Transverse colon (tissue), 4 donors: ENCODE results near the gene WDR35. TPM values are rescaled to one million over a fixed set of nuclear protein-coding genes. Genes with fewer than 3 reads are reported as not detected.

Source experiments
- DNase-seq: peaks from one replicate; pipeline ENCODE4 v3.0.0-alpha.2; 2019
- H3K27ac ChIP-seq, 4 donors: fragments of 200-600 bp; sonication (generic); 2 replicates each; pipeline ENCODE4 v1.5.1; 2016 to 2018; ENCODE audit warnings: inconsistent platforms in 4 of 4
- H3K27me3 ChIP-seq: fragments of 200-600 bp; sonication (generic); 2 replicates; pipeline ENCODE4 v1.5.1; 2017; ENCODE audit warnings: inconsistent platforms
- H3K36me3 ChIP-seq, 4 donors: fragments of 200-600 bp; sonication (generic); 2 replicates each; pipeline ENCODE4 v1.5.1; 2017 to 2019; ENCODE audit warnings: inconsistent platforms in 4 of 4
- H3K4me1 ChIP-seq, 4 donors: fragments of 200-600 bp; sonication (generic); 2 replicates each; pipeline ENCODE4 v1.5.1; 2017 to 2020; ENCODE audit warnings: inconsistent platforms in 4 of 4
- H3K4me3 ChIP-seq, 4 donors: fragments of 200-600 bp; sonication (generic); 1 replicate in 1 of 4; 2 replicates in 3 of 4; pipeline versions ENCODE4 v1.5.1 to v1.6.1; 2017 to 2019; ENCODE audit warnings: inconsistent platforms in 4 of 4
- H3K9me3 ChIP-seq, 2 donors: fragments of 200-600 bp; sonication (generic); 2 replicates each; pipeline ENCODE4 v1.5.1; 2017 to 2019; ENCODE audit warnings: inconsistent platforms in 2 of 2
- CTCF ChIP-seq, 5 experiments: fragments of 200-600 bp in 3 of 5; fragments of 450-650 bp in 2 of 5; sonication (generic) in 3 of 5; IDR thresholded peaks; 1 replicate in 2 of 5; 2 replicates in 3 of 5; pipeline ENCODE4 v1.5.1; 2016 to 2017; ENCODE audit warnings: antibody characterized with exemption in 5 of 5, inconsistent platforms in 3 of 5, mild to moderate bottlenecking in 2 of 5, moderate library complexity in 1 of 5
- EP300 ChIP-seq: sonication (generic); formaldehyde crosslinking; IDR thresholded peaks from one replicate; pipeline ENCODE4 v1.6.1; 2017; ENCODE audit warnings: antibody characterized with exemption, low read depth
- POLR2A ChIP-seq: fragments of 450-650 bp; IDR thresholded peaks from one replicate; pipeline ENCODE4 v1.6.1; 2016; ENCODE audit warnings: antibody characterized with exemption, mild to moderate bottlenecking, moderate library complexity
- POLR2AphosphoS5 ChIP-seq, 3 donors: sonication (generic); formaldehyde crosslinking; IDR thresholded peaks; one replicate each; pipeline ENCODE4 v1.6.1; 2016; ENCODE audit warnings: antibody characterized with exemption in 3 of 3
- WGBS, 2 donors: methylation state at CpG; one replicate each; pipeline ENCODE4 v1.1.5; 2018; ENCODE audit warnings: low coverage in 1 of 2; 5-methylcytosine and 5-hydroxymethylcytosine counted together
- in situ Hi-C, 4 donors: fragments of 200-750 bp; cut with MboI; loops; one replicate each; pipeline versions ENCODE4 v1.15.0 to v1.15.1; 2017; ENCODE audit warnings: low sequenced_read_pairs in 3 of 4, low pct_ligation_motif_present in 1 of 4, low pct_unique_long_range_greater_than_20kb in 1 of 4
- intact Hi-C: fragments of 100-400 bp; cut with DNase I; formaldehyde crosslinking; loops from one replicate; pipeline ENCODE4 v1.15.1; 2023; ENCODE audit warnings: low total_unique reads
- total RNA-seq, 4 donors: library from RNA; depleted of rRNA; stranded (reverse); fragments of >200 nt; gene quantifications; one replicate each; pipeline ENCODE4 v1.1.0, GENCODE V29; 2016

Gene WDR35
- total RNA-seq, 4 donors from 2014 or later, result 0.37 to 4.8 (median 2.0) TPM

GRCh38 chr2:20013126-20013849, 23.4 kb upstream of the WDR35 start:
- 43 to 57% methylated on average over 9 to 15 of the region's 15 CpGs for WGBS, 2 donors
- Histone ChIP-seq H3K9me3 (no peaks in the 10 kb centered on the region), H3K27me3 (peaks cover 44% of the 10 kb centered on the region), H3K4me1 (peaks cover 0 to 13% (median 10%) of the 10 kb centered on the region in 4 donors), H3K4me3 (peak overlapping the region in 3 of 4 donors; percentile 40 to 53 (median 46)), H3K27ac (peak overlapping the region in 3 of 4 donors; percentile 1 to 23 (median 2)), H3K36me3 (no peaks in the 10 kb centered on the region)
- no peak for TF ChIP-seq POLR2AphosphoS5 (IDR thresholded peaks at IDR 0.05)
- TF ChIP-seq EP300, result no peak
- no peak for TF ChIP-seq POLR2A
- no peak for TF ChIP-seq CTCF (IDR thresholded peaks at IDR 0.05)
- no peak for DNase-seq
- in situ Hi-C loops, result loop anchor here in 3 of 4 donors (5.0 to 10.0 kb wide), 2 partner anchors 79 to 82 kb away; no protein-coding TSS in a partner anchor
- intact Hi-C loops, result no loop called here

GRCh38 chr2:20012282-20013125, 22.6 kb upstream of the WDR35 start, which contains the start of gene MATN3:
TSS of gene MATN3 (minus strand) at chr2:20012668. CDS start at chr2:20012631, 37 bp downstream.
- no peaks in the 10 kb centered on the region for H3K9me3 ChIP-seq
- peaks cover 49% of the 10 kb centered on the region for H3K27me3 ChIP-seq
- peak within 1 kb of the TSS; percentile 27 to 53 (median 43) for H3K4me3 ChIP-seq
- no peaks in the 10 kb centered on the region for H3K36me3 ChIP-seq
- peak; percentile 46 for DNase-seq
- in situ Hi-C loops (loop anchor here in 3 of 4 donors (5.0 to 10.0 kb wide), 2 partner anchors 80 to 82 kb away; no protein-coding TSS in a partner anchor), intact Hi-C loops (no loop called here)
- peak within 1 kb of the TSS in 3 of 4 donors; percentile 1 to 23 (median 2) for H3K27ac ChIP-seq
- peaks cover 0 to 13% (median 10%) of the 10 kb centered on the region in 4 donors for H3K4me1 ChIP-seq
- WGBS, 2 donors, result 4% methylated on average over 38 of the region's 87 CpGs; no CpG with 5 or more reads in 1 of the 2 donors
- TF ChIP-seq EP300 (no peak), POLR2AphosphoS5 (IDR thresholded peaks at IDR 0.05) (no peak), CTCF (IDR thresholded peaks at IDR 0.05) (no peak), POLR2A (no peak)

- peaks cover 0 to 13% (median 10%) of the 10 kb centered on the region in 4 donors for H3K4me1 ChIP-seq
- H3K27me3 ChIP-seq, result peaks cover 49% of the 10 kb centered on the region
- WGBS, 2 donors, result 34% methylated on average over 4 of the region's 4 CpGs; no CpG with 5 or more reads in 1 of the 2 donors
- in situ Hi-C loops (loop anchor here in 3 of 4 donors (5.0 to 10.0 kb wide), 2 partner anchors 80 to 83 kb away; no protein-coding TSS in a partner anchor), intact Hi-C loops (no loop called here)
- no peak for TF ChIP-seq EP300
- TF ChIP-seq POLR2AphosphoS5 (IDR thresholded peaks at IDR 0.05), result no peak
- no peak for TF ChIP-seq POLR2A
- no peak for TF ChIP-seq CTCF (IDR thresholded peaks at IDR 0.05)
- no peaks in the 10 kb centered on the region for H3K9me3 ChIP-seq
- DNase-seq, result no peak
- H3K36me3 ChIP-seq, result no peaks in the 10 kb centered on the region
- peak overlapping the region in 2 of 4 donors; percentile 46 to 53 for H3K4me3 ChIP-seq
- no peak overlapping the region for H3K27ac ChIP-seq
Measured at GRCh38 chr2:20012032-20012281, 22.1 kb upstream of the WDR35 start.
